B cell (primary cell): ENCODE results near the gene L3MBTL4.

Source experiments
- CTCF ChIP-seq: fragments of 200-600 bp; IDR thresholded peaks from one replicate; pipeline ENCODE4 v1.8.0; 2022; ENCODE audit warnings: antibody characterized with exemption, mild to moderate bottlenecking
- EZH2 ChIP-seq: IDR thresholded peaks from 2 replicates; pipeline ENCODE4 v1.6.1; 2012; ENCODE audit warnings: borderline replicate concordance, low read depth, mild to moderate bottlenecking, moderate library complexity, low read length; ENCODE audit not compliant: insufficient read depth, poor library complexity, severe bottlenecking

GRCh38 chr18:6156446-6156845 is 258.3 kb downstream of the L3MBTL4 start:
- TF ChIP-seq CTCF (no peak), EZH2 (no peak)
